Stomach (tissue), 9 donors: ENCODE data around the gene PLCB4. TPM values are rescaled to one million over a fixed set of nuclear protein-coding genes. Genes with fewer than 3 reads are reported as not detected.

ENCODE experiments used
- DNase-seq, 2 donors: peaks; one replicate each; pipeline versions ENCODE4 v3.0.0 to v3.0.0-alpha.2; 2013 to 2019
- H3K27ac ChIP-seq, 5 donors: fragments of 200-600 bp in 4 of 5; sonication (generic) in 4 of 5; one replicate each; pipeline ENCODE4 v1.5.1; 2013 to 2019; ENCODE audit warnings: mild to moderate bottlenecking in 1 of 5, moderate library complexity in 1 of 5
- H3K27me3 ChIP-seq, 3 donors: fragments of 200-600 bp; sonication (generic); one replicate each; pipeline ENCODE4 v1.5.1; 2017 to 2019; ENCODE audit warnings: mixed run types in 1 of 3
- H3K36me3 ChIP-seq, 4 donors: fragments of 200-600 bp; sonication (generic); 1 replicate in 3 of 4; 2 replicates in 1 of 4; pipeline ENCODE4 v1.5.1; 2016 to 2019
- H3K4me1 ChIP-seq, 4 donors: fragments of 200-600 bp; sonication (generic); one replicate each; pipeline ENCODE4 v1.5.1; 2016 to 2019
- H3K4me3 ChIP-seq, 4 donors: fragments of 200-600 bp; sonication (generic) in 3 of 4; one replicate each; pipeline ENCODE4 v1.5.1; 2016 to 2019; ENCODE audit warnings: mild to moderate bottlenecking in 1 of 4
- H3K9me3 ChIP-seq, 4 donors: fragments of 200-600 bp; sonication (generic); one replicate each; pipeline ENCODE4 v1.5.1; 2016 to 2019
- CTCF ChIP-seq, 7 experiments: fragments of 450-650 bp in 4 of 7; fragments of 200-600 bp in 3 of 7; sonication (generic) in 3 of 7; IDR thresholded peaks; one replicate each; pipeline ENCODE4 v1.5.1; 2016 to 2019; ENCODE audit warnings: antibody characterized with exemption in 7 of 7, control low read depth in 2 of 7, mild to moderate bottlenecking in 1 of 7
- EP300 ChIP-seq: sonication (generic); formaldehyde crosslinking; IDR thresholded peaks from one replicate; pipeline ENCODE4 v1.6.1; 2017; ENCODE audit warnings: antibody characterized with exemption
- POLR2A ChIP-seq, 4 donors: fragments of 450-650 bp; IDR thresholded peaks; one replicate each; pipeline ENCODE4 v1.6.1; 2016; ENCODE audit warnings: antibody characterized with exemption in 4 of 4, control low read depth in 2 of 4, mild to moderate bottlenecking in 1 of 4, moderate library complexity in 1 of 4
- POLR2AphosphoS5 ChIP-seq, 3 donors: sonication (generic); formaldehyde crosslinking; IDR thresholded peaks; one replicate each; pipeline ENCODE4 v1.6.1; 2016; ENCODE audit warnings: antibody characterized with exemption in 3 of 3
- WGBS, 5 donors: extraction: QIAGEN DNeasy Blood & Tissue Kit in 3 of 5; methylation state at CpG; one replicate each; pipeline versions ENCODE4 v1.1.5 to v1.1.7; 2013 to 2018; 5-methylcytosine and 5-hydroxymethylcytosine counted together
- intact Hi-C: fragments of 100-400 bp; cut with DNase I; formaldehyde crosslinking; loops from one replicate; pipeline ENCODE4 v1.15.1; 2023; ENCODE audit warnings: low total_unique reads
- polyA plus RNA-seq, 3 donors: library from polyadenylated mRNA; stranded (reverse); fragments of 200-250 nt; gene quantifications; one replicate each; pipeline ENCODE4 v1.2.3, GENCODE V29; 2013
- total RNA-seq, 5 donors: library from RNA; depleted of rRNA; stranded (reverse); fragments of >200 nt; gene quantifications; one replicate each; pipeline versions ENCODE4 v1.1.0 to v1.2.3, GENCODE V29; 2014 to 2016
- donor health status: healthy with polysubstance abuse.
- donor health status: Bipolar disorder and iron deficiency.
- donor health status: healthy.

Gene PLCB4
- total and polyA plus RNA-seq, 8 donors, result 5.3 to 29.4 (median 22.3) TPM

GRCh38 chr20:9478771-9479170 lies 409.9 kb downstream of the PLCB4 start:
- Histone ChIP-seq H3K4me1 (no peaks in the 10 kb centered on the region), H3K36me3 (peaks cover 0 to 20% (median 12%) of the 10 kb centered on the region in 4 donors), H3K27me3 (no peaks in the 10 kb centered on the region), H3K4me3 (no peak overlapping the region), H3K27ac (no peak overlapping the region), H3K9me3 (no peaks in the 10 kb centered on the region)
- intact Hi-C loops, result no loop called here
- TF ChIP-seq EP300 (no peak), CTCF (IDR thresholded peaks at IDR 0.05) (no peak), POLR2AphosphoS5 (IDR thresholded peaks at IDR 0.05) (no peak), POLR2A (IDR thresholded peaks at IDR 0.05) (no peak)
- no peak for DNase-seq
- 77 to 86% (median 79%) methylated on average over 4 of the region's 4 CpGs for WGBS, 5 donors

GRCh38 chr20:9480066-9480465 lies 411.2 kb downstream of the PLCB4 start:
- Histone ChIP-seq H3K9me3 (no peaks in the 10 kb centered on the region), H3K27ac (no peak overlapping the region), H3K27me3 (no peaks in the 10 kb centered on the region), H3K4me3 (no peak overlapping the region), H3K36me3 (peaks cover 0 to 11% (median 8%) of the 10 kb centered on the region in 4 donors), H3K4me1 (no peaks in the 10 kb centered on the region)
- WGBS, 5 donors, result 90 to 97% (median 95%) methylated on average over 4 of the region's 4 CpGs
- no peak for DNase-seq
- TF ChIP-seq CTCF (IDR thresholded peaks at IDR 0.05) (no peak), POLR2AphosphoS5 (IDR thresholded peaks at IDR 0.05) (no peak), POLR2A (IDR thresholded peaks at IDR 0.05) (no peak)
- intact Hi-C loops, result no loop called here

- Histone ChIP-seq H3K4me1 (no peaks in the 10 kb centered on the region), H3K27ac (no peak overlapping the region), H3K4me3 (no peak overlapping the region), H3K36me3 (peaks cover 0 to 7% (median 4%) of the 10 kb centered on the region in 4 donors), H3K9me3 (no peaks in the 10 kb centered on the region), H3K27me3 (no peaks in the 10 kb centered on the region)
- DNase-seq, result no peak
- intact Hi-C loops, result no loop called here
- TF ChIP-seq POLR2A (IDR thresholded peaks at IDR 0.05) (no peak), EP300 (no peak), CTCF (IDR thresholded peaks at IDR 0.05) (no peak), POLR2AphosphoS5 (IDR thresholded peaks at IDR 0.05) (no peak)
- WGBS, 5 donors, result 77 to 86% (median 81%) methylated on average over 3 of the region's 3 CpGs
Observed at GRCh38 chr20:9482180-9482579, 413.3 kb downstream of the PLCB4 start.

GRCh38 chr20:9483131-9483530 lies 414.2 kb downstream of the PLCB4 start:
- TF ChIP-seq POLR2AphosphoS5 (IDR thresholded peaks at IDR 0.05), result no peak
- no peak for TF ChIP-seq POLR2A (IDR thresholded peaks at IDR 0.05)
- H3K36me3 ChIP-seq, result peaks cover 0 to 7% (median 3%) of the 10 kb centered on the region in 4 donors
- no peak overlapping the region for H3K4me3 ChIP-seq
- no peaks in the 10 kb centered on the region for H3K27me3 ChIP-seq
- no peak overlapping the region for H3K27ac ChIP-seq
- intact Hi-C loops, result no loop called here
- H3K9me3 ChIP-seq, result no peaks in the 10 kb centered on the region
- 76 to 91% (median 87%) methylated on average over 2 of the region's 2 CpGs for WGBS, 5 donors
- DNase-seq, result no peak
- no peaks in the 10 kb centered on the region for H3K4me1 ChIP-seq

GRCh38 chr20:9485614-9486340 lies 416.9 kb downstream of the PLCB4 start:
- Histone ChIP-seq H3K27ac (no peak overlapping the region), H3K27me3 (no peaks in the 10 kb centered on the region), H3K4me1 (no peaks in the 10 kb centered on the region), H3K36me3 (no peaks in the 10 kb centered on the region), H3K9me3 (no peaks in the 10 kb centered on the region), H3K4me3 (no peak overlapping the region)
- WGBS, 5 donors, result 76 to 82% (median 77%) methylated on average over 9 of the region's 9 CpGs
- no peak for DNase-seq
- intact Hi-C loops, result no loop called here
- TF ChIP-seq EP300 (no peak), POLR2A (IDR thresholded peaks at IDR 0.05) (no peak), CTCF (IDR thresholded peaks at IDR 0.05) (no peak), POLR2AphosphoS5 (IDR thresholded peaks at IDR 0.05) (no peak)
